SK-N-SH treated with all-trans-retinoic acid at 6 μM for 48 hours (cell line): ENCODE measurements around the gene DLX1.
"Not testable (repeated sequence)": the region's sequence is repeated elsewhere in the genome, so short reads cannot be mapped to it uniquely, and the experiment has no call there.

Experiments
- ATAC-seq: fragments of 200-7000 bp; cut with Tn5 transposase; 3 replicates; pipeline ENCODE4 v1.9.1; 2020; ENCODE audit warnings: mild to moderate bottlenecking, moderate library complexity
- ARNTL ChIP-seq: fragments of 450-650 bp; formaldehyde crosslinking; IDR thresholded peaks from 2 replicates; pipeline ENCODE4 v1.5.0; 2020; ENCODE audit warnings: low read depth, mild to moderate bottlenecking, moderate library complexity, borderline replicate concordance
- BACH2 ChIP-seq: fragments of 250-450 bp; sonication (Bioruptor Pico); IDR thresholded peaks from 2 replicates; pipeline ENCODE4 v1.9.0; 2021; ENCODE audit warnings: mild to moderate bottlenecking, borderline replicate concordance
- CSDC2 ChIP-seq: fragments of 250-450 bp; sonication (Bioruptor Pico); IDR thresholded peaks from 2 replicates; pipeline ENCODE4 v1.5.0; 2020; ENCODE audit warnings: mild to moderate bottlenecking, moderate library complexity
- GLIS3 ChIP-seq: fragments of 250-450 bp; sonication (Bioruptor Pico); IDR thresholded peaks from 2 replicates; pipeline ENCODE4 v1.5.0; 2020; ENCODE audit warnings: mild to moderate bottlenecking, moderate library complexity
- ISL1 ChIP-seq: fragments of 250-450 bp; sonication (Bioruptor Pico); IDR thresholded peaks from 2 replicates; pipeline ENCODE4 v2.1.2; 2022; ENCODE audit warnings: mild to moderate bottlenecking, moderate library complexity
- OSR1 ChIP-seq: fragments of 250-450 bp; sonication (Bioruptor Pico); IDR thresholded peaks from 2 replicates; pipeline ENCODE4 v1.8.0; 2022; ENCODE audit warnings: moderate library complexity, mild to moderate bottlenecking, inconsistent platforms
- PATZ1 ChIP-seq: fragments of 250-450 bp; sonication (Bioruptor Pico); IDR thresholded peaks from 2 replicates; pipeline ENCODE4 v1.8.0; 2020; ENCODE audit warnings: mild to moderate bottlenecking, moderate library complexity, borderline replicate concordance
- PPARA ChIP-seq: fragments of 250-450 bp; sonication (Bioruptor Pico); IDR thresholded peaks from 2 replicates; pipeline ENCODE4 v1.5.0; 2020; ENCODE audit warnings: mild to moderate bottlenecking, borderline replicate concordance
- RARB ChIP-seq: fragments of 250-450 bp; sonication (Bioruptor Pico); IDR thresholded peaks from 2 replicates; pipeline ENCODE4 v1.8.0; 2021; ENCODE audit warnings: mild to moderate bottlenecking, moderate library complexity
- SNAI2 ChIP-seq: fragments of 250-450 bp; sonication (Bioruptor Pico); IDR thresholded peaks from 2 replicates; pipeline ENCODE4 v1.5.0; 2020; ENCODE audit warnings: mild to moderate bottlenecking, moderate library complexity
- TCF4 ChIP-seq: fragments of 250-450 bp; sonication (Bioruptor Pico); IDR thresholded peaks from 2 replicates; pipeline ENCODE4 v1.8.0; 2021; ENCODE audit warnings: mild to moderate bottlenecking, moderate library complexity, borderline replicate concordance
- TOX ChIP-seq: fragments of 250-450 bp; sonication (Bioruptor Pico); IDR thresholded peaks from 2 replicates; pipeline ENCODE4 v1.8.0; 2021; ENCODE audit warnings: mild to moderate bottlenecking, moderate library complexity, borderline replicate concordance
- TSHZ2 ChIP-seq: fragments of 250-450 bp; sonication (Bioruptor Pico); IDR thresholded peaks from 2 replicates; pipeline ENCODE4 v1.5.0; 2020; ENCODE audit warnings: mild to moderate bottlenecking, moderate library complexity
- ZC3H10 ChIP-seq: fragments of 250-450 bp; sonication (Bioruptor Pico); IDR thresholded peaks from 2 replicates; pipeline ENCODE4 v1.5.1; 2021; ENCODE audit warnings: mild to moderate bottlenecking, moderate library complexity
- ZFP30 ChIP-seq: fragments of 450-650 bp; formaldehyde crosslinking; IDR thresholded peaks from 2 replicates; pipeline ENCODE4 v1.5.0; 2022; ENCODE audit warnings: mild to moderate bottlenecking, moderate library complexity
- ZNF565 ChIP-seq: fragments of 450-650 bp; formaldehyde crosslinking; conservative IDR thresholded peaks from 2 replicates; pipeline ENCODE4 v1.5.0; 2020; ENCODE audit warnings: low read depth, mild to moderate bottlenecking, moderate library complexity
- ZNF70 ChIP-seq: fragments of 450-650 bp; formaldehyde crosslinking; IDR thresholded peaks from 2 replicates; pipeline ENCODE4 v1.5.0; 2020; ENCODE audit warnings: mild to moderate bottlenecking, moderate library complexity
- ZNF8 ChIP-seq: fragments of 450-650 bp; formaldehyde crosslinking; IDR thresholded peaks from 2 replicates; pipeline ENCODE4 v1.5.0; 2020; ENCODE audit warnings: mild to moderate bottlenecking, moderate library complexity
- TF ChIP-seq, protein P1 (sequence below): fragments of 250-450 bp; sonication (Bioruptor Pico); IDR thresholded peaks from 2 replicates; pipeline ENCODE4 v1.5.1; 2020; ENCODE audit warnings: low read depth, mild to moderate bottlenecking, moderate library complexity
- TF ChIP-seq, protein P2 (sequence below): fragments of 250-450 bp; sonication (Bioruptor Pico); IDR thresholded peaks from 2 replicates; pipeline ENCODE4 v1.5.1; 2021; ENCODE audit warnings: mild to moderate bottlenecking, moderate library complexity
- TF ChIP-seq, protein P3 (sequence below): fragments of 250-450 bp; sonication (Bioruptor Pico); IDR thresholded peaks from 2 replicates; pipeline ENCODE4 v1.8.0; 2021; ENCODE audit warnings: low read depth, mild to moderate bottlenecking, moderate library complexity, borderline replicate concordance

The DLX1 gene

DNA sequence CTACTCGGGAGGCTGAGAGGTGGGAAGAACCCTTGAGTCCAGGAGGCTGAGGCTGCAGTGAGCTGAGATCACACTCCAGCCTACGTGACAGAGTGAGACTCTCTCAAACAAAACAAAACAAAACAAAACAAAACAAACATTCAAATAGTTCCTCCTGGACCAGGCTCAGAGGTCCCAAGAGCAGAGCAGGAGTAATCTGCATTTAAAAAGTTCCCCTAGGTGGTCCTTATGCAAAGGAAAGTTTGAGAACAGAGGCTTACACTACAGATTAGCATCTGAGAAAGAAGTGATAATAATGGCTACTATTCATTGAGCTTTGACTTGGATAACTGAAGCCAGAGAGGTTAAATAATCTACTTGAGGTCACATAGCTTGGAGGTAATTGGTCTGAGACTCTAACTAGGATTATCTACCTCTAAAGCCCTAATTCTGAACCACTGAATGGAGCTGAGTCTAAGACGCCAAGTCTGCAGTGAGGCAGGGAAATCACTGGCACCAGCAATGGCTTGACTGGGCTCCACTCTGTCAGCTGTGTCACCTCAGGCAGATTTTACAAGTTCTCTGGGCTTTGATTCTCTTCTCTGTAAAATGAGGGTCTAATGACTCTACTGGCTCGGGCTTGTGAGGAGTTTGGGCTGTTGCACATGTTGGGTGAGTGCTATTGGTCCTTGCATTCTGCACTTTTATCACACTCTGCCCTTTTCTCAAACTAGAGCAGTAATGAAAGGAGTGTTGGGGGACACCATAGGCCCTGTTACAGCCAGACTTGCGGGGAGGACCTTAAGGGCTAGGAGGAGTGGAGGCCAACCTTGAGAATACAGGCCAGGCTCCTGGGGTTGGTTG, 46.6 kb downstream of the DLX1 start (continued):
- TF ChIP-seq CSDC2, result no peak

DNA sequence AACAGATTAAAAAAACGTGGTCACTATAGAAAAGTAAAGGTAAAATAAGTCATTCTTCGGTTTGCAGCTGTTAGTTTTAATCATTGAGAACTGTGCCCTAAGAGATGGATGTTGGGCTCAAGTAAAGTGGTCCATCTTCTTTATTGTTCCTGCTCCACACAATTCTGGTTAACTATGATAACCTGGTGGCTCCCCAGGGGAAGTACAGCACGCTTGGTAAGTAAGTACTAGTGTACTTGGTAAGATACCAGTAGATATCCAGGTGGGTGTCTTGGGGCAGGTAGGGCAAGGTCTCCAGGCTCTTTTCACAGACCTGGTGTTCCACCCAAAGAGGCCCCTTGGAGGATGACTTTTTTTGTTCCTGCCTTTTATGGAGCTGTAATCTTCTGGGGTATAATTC, 49.0 kb downstream of the DLX1 start:
- ATAC-seq, result no peak
- TF ChIP-seq PPARA (CRISPR knock-in tag), result no peak
- TF ChIP-seq ZNF565 (CRISPR knock-in tag), result no peak
- TF ChIP-seq TOX, result no peak
- TF ChIP-seq OSR1 (CRISPR knock-in tag), result no peak

DNA sequence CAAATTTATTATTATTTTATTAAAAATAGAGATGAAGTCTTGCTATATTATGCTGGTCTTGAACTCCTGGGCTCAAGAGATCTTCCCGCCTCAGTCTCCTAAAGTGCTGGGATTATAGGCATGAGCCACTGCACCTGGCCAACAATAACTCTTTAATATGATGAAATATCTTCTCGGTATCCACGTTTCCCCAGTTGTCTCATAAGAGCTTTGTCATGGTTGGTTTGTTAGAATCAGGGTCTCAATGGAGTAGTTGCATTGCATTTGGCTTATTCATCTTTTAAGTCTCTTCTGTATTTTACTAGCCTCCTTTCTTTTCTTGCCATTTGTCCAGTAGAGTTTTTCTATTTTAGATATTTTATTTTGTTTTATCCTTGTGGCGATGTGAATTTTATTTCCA, 50.1 kb downstream of the DLX1 start:
- ATAC-seq, result no peak
- no peak for TF ChIP-seq ISL1 (CRISPR knock-in tag)
- TF ChIP-seq ZC3H10, result no peak
- TF ChIP-seq BACH2 (CRISPR knock-in tag), result no peak

- TF ChIP-seq BACH2 (CRISPR knock-in tag), result no peak
- TF ChIP-seq ZFP30 (CRISPR knock-in tag), result no peak
- TF ChIP-seq, protein P1, sequence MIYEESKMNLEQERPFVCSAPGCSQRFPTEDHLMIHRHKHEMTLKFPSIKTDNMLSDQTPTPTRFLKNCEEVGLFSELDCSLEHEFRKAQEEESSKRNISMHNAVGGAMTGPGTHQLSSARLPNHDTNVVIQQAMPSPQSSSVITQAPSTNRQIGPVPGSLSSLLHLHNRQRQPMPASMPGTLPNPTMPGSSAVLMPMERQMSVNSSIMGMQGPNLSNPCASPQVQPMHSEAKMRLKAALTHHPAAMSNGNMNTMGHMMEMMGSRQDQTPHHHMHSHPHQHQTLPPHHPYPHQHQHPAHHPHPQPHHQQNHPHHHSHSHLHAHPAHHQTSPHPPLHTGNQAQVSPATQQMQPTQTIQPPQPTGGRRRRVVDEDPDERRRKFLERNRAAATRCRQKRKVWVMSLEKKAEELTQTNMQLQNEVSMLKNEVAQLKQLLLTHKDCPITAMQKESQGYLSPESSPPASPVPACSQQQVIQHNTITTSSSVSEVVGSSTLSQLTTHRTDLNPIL (CRISPR knock-in tag), result no peak
- no peak for TF ChIP-seq CSDC2
- no peak for TF ChIP-seq RARB (CRISPR knock-in tag)
- TF ChIP-seq GLIS3 (CRISPR knock-in tag), result no peak
- no peak for ATAC-seq
Observed at GRCh38 chr2:172137109-172137508, 51.8 kb downstream of the DLX1 start.

DNA sequence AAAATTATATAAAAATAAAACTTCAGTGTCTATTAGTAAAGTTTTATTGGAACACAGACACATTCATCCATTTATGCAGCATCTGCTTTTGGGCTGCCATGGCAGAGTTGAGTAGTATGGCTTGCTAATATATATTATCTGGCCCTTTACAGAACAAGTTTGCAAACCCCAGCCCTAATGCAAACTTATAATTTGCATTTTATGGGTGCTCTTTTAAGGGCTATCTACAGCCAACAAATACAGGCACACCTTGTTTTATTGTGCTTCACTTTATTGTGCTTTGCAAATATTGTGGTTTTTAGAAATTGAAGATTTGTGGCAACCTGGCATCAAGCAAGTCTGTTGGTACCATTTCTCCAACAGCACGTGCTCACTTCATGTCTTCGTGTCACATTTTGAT, 52.6 kb downstream of the DLX1 start:
- no peak for ATAC-seq
- TF ChIP-seq CSDC2 (no peak), TCF4 (CRISPR knock-in tag) (no peak), ISL1 (CRISPR knock-in tag) (no peak), ZNF70 (CRISPR knock-in tag) (no peak), TOX (no peak), PPARA (CRISPR knock-in tag) (no peak), OSR1 (CRISPR knock-in tag) (no peak), ARNTL (CRISPR knock-in tag) (no peak), ZC3H10 (no peak), BACH2 (CRISPR knock-in tag) (no peak), PATZ1 (no peak), RARB (CRISPR knock-in tag) (no peak), ZNF565 (CRISPR knock-in tag) (no peak), ZNF8 (CRISPR knock-in tag) (no peak), GLIS3 (CRISPR knock-in tag) (no peak), SNAI2 (CRISPR knock-in tag) (no peak), TSHZ2 (no peak)
- TF ChIP-seq, protein P2, sequence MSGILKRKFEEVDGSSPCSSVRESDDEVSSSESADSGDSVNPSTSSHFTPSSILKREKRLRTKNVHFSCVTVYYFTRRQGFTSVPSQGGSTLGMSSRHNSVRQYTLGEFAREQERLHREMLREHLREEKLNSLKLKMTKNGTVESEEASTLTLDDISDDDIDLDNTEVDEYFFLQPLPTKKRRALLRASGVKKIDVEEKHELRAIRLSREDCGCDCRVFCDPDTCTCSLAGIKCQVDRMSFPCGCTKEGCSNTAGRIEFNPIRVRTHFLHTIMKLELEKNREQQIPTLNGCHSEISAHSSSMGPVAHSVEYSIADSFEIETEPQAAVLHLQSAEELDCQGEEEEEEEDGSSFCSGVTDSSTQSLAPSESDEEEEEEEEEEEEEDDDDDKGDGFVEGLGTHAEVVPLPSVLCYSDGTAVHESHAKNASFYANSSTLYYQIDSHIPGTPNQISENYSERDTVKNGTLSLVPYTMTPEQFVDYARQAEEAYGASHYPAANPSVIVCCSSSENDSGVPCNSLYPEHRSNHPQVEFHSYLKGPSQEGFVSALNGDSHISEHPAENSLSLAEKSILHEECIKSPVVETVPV (CRISPR knock-in tag), result no peak
- TF ChIP-seq, protein P3, sequence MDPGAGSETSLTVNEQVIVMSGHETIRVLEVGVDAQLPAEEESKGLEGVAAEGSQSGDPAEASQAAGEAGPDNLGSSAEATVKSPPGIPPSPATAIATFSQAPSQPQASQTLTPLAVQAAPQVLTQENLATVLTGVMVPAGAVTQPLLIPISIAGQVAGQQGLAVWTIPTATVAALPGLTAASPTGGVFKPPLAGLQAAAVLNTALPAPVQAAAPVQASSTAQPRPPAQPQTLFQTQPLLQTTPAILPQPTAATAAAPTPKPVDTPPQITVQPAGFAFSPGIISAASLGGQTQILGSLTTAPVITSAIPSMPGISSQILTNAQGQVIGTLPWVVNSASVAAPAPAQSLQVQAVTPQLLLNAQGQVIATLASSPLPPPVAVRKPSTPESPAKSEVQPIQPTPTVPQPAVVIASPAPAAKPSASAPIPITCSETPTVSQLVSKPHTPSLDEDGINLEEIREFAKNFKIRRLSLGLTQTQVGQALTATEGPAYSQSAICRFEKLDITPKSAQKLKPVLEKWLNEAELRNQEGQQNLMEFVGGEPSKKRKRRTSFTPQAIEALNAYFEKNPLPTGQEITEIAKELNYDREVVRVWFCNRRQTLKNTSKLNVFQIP (CRISPR knock-in tag), result no peak

- not testable (repeated sequence) for ATAC-seq
Observed at GRCh38 chr2:172138727-172139126, 53.4 kb downstream of the DLX1 start.
